ENCODE results near the gene CBR3.
"Not testable (repeated sequence)": the region's sequence is repeated elsewhere in the genome, so short reads cannot be mapped to it uniquely, and the experiment has no call there.

Gene CBR3

DNA sequence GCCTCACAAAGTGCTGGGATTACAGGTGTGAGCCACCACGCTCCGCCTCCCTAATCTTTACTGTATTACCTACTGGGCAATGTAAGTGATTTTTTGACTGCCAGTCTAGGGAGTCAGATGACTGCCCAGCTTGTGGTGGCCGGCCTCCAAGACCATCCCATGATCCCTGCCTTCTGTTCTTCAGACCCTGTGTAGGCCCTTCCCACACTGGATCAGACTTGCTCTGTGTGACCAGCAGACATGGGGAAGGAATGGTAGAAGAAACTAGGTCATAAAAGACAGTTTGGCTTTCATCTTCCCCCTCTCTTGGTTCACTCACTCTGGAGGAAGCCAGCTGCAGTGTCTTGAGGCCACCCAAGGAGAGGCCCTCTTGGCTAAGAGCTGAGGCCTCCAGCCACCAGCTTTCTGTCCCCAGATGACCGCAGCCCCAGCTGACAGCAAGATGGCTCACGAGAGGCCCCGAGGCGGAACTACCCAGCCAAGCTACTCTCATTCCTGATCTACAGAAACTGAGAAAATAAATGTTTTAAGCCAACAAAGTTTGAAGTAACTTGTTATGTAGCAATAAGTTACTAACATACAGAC, 14.5 kb upstream of the CBR3 start:
- no peak for DNase-seq

DNA sequence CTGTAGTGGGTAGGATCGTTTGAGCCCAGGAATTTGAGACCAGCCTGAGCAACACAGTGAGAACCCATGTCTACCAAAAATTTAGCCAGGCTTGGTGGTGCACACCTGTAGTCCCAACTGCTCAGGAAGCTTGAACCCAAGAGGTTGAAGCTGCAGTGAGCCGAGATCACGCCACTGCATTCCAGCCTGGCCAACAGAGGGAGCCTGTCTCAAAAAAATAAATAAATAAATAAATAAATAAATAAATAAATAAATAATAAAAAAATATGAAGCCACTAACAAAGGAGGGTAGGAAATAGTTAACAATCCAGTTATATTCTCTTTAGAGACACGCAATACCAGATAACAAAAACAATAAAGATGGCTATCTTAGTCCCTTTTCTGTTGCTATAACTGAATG, 11.9 kb upstream of the CBR3 start:
- DNase-seq: no peak

DNA sequence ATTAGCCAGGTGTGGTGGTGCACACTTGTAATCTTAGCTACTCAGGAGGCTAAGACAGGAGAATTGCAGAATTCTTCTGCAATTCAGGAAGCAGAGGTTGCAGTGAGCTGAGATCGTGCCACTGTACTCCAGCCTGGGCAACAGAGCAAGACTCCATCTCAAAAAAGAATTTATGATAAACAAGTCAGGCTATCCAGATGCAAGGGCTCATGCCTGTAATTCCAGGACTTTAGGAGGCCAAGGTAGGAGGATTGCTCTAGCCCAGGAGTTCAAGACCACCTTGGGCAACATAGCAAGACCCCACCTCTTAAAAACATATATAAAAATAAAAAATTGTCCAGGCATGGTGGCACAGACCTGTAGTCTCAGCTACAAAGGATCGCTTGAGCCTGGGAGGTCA, 10.5 kb upstream of the CBR3 start:
- no peak for DNase-seq

DNA sequence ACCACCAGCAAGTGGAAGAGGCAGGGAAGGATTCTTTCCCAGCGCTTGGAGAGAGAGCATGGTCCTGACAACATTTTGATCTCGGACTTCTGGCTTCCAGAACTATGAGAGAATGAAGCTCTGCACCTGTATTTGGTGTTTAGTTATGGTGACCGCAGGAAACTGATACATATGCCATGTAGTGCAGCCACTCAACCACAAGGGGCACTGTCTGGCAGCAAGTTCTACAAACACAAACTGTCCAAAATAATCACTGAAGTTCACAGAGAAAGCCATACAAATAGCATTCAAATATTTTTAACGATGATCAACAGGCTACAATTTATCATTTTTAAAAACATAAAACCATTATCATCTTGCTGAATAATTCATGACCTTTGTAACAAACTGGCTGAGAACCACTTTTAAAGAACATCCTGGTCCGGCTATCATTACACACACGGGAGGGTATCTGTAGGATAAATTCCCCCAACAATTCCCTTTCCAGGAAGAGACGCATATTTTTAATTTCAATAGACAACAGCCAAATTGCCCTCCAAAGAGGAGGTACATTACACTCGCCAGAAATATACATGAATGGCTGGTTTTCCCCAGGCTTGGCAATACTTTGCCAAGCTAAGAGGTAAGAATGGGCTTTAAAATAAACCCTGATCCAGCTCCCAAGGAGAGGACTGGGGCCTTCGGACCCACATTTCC, 9.2 kb upstream of the CBR3 start:
- DNase-seq: peak; percentile 53

DNA sequence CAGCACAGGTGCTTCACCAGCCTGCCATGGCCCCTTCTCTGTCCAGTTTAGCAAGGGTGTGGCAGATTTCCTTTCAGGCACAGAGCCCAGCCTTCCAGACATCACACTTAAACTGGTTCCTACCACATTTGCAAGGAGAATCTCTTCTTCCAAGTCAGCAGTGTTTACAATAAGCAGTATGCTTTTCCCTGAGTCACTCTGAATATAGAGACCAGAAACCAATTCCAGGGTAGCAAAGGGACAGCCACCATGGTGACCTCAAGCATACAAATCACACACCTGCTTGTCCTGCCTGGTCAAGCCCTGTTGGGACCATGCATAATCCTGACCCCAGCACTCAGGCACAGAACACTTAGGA, 8.7 kb upstream of the CBR3 start:
- no peak for DNase-seq

DNA sequence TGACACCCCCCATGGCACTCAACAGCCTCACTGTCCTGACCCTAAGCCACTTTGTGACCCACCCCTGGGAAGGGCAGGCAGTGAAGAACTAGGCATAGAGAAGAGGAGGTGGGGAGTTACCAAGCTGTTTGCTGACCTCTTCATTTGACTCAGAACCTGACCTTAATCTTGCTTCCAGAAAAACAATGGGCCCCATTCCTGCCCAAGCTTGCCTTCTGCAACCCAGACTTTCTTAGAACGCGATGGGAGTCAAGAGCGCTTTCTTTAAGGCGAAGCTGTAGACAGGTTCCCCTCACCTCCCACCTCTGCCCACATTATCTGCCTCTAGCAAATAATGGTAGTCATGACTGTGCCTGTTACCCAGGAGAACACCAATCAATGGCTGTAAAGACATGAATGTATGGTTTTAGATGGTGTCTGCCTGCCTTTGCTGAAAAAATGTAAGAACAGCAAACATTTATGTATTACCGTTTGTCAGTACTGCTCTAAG, 8.2 kb upstream of the CBR3 start:
- no peak for DNase-seq

DNA sequence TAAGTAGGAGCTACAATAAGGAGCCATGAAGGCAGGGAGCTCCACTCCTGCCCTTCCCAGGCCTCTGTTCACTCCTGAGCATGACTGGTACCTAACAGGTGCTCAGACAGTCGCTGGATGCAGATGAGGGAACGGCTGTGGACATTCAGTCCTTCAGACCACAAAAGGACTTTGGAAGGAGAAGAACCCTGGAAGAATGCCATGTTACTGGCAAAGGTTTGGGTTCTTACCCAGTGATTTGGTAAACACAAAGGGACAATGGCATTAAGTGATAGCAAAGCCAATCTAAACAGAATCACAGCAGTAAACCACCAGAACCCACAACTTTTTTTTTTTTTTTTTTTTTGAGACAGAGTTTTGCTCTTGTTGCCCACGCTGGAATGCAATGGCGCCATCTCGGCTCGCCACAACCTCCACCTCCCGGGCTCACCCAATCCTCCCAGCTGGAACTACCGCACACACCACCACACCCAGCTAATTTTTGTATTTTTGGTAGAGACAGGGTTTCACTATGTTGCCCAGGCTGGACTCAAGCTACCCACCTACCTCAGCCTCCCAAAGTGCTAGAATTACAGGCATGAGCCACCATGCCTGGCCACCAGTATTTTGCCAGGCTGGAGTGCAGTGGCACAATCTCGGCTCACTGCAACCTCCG, 7.5 kb upstream of the CBR3 start:
- no peak for DNase-seq

DNA sequence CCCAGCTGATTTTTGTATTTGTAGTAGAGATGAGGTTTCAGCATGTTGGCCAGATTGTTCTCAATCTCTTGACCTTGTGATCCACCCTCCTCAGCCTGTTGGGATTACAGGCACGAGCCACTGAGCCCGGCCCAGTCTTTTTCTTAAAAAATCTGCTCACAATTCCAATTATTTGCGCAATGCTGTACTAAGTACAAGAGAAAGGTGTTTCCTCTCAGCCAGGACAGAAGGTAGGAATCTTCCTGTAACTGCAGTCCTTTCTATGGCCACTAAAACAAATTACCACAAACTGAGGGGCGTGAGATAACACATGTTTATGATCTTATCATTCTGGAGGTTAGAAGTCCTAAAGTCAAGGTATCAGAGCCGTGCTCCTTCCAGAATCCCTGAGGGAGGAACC, 6.9 kb upstream of the CBR3 start:
- DNase-seq: no peak

DNA sequence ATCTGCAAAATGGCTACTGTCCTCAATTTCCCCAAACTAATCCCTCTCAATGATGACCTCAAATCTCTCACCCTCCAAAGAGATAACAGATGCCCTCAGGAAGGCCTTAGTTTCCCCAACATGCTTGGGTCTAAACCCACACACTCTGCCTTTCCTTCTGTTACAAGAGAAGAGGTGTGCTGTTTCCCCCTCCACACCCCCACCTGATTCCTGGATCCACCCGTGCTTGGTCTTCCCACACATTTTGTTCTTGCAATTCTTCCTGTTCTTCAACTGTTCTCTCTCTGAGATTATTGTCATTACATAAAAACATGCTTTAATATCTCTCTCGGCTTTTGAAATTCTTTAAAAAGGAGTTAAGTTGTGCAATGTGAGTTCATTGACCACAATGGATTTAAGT, 5.7 kb upstream of the CBR3 start:
- no peak for DNase-seq

DNA sequence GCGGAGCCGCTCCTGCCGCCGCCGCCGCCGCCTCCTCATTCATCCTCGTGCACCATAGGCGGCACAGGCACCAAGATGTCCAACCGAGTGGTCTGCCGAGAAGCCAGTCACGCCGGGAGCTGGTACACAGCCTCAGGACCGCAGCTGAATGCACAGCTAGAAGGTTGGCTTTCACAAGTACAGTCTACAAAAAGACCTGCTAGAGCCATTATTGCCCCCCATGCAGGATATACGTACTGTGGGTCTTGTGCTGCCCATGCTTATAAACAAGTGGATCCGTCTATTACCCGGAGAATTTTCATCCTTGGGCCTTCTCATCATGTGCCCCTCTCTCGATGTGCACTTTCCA, 4.5 kb upstream of the CBR3 start:
- not testable (repeated sequence) for DNase-seq

DNA sequence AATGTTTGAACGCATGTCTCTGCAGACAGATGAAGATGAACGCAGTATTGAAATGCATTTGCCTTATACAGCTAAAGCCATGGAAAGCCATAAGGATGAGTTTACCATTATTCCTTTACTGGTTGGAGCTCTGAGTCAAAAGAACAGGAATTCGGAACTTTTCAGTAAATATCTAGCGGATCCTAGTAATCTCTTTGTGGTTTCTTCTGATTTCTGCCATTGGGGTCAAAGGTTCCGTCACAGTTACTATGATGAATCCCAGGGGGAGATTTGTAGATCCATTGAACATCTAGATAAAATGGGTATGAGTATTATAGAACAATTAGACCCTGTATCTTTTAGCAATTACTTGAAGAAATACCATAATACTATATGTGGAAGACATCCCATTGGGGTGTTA, 4.0 kb upstream of the CBR3 start:
- DNase-seq: peak; percentile 16

DNA sequence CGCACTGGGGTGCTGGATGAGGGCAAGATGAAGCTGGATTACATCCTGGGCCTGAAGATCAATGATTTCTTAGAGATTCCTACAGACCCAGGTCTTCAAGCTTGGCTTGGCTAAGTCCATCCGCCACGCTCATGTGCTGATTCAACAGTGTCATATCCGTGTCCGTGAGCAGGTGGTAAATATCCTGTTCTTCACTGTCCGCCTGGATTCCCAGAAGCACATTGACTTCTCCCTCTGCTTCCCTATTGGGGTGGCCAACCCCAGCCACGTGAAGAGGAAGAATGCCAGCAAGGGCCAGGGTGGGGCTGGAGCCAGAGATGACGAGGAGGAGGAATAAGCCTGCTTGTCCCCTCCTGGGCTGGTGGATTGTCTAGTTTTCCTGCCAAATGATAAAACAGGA, 2.2 kb upstream of the CBR3 start:
- DNase-seq: no peak

DNA sequence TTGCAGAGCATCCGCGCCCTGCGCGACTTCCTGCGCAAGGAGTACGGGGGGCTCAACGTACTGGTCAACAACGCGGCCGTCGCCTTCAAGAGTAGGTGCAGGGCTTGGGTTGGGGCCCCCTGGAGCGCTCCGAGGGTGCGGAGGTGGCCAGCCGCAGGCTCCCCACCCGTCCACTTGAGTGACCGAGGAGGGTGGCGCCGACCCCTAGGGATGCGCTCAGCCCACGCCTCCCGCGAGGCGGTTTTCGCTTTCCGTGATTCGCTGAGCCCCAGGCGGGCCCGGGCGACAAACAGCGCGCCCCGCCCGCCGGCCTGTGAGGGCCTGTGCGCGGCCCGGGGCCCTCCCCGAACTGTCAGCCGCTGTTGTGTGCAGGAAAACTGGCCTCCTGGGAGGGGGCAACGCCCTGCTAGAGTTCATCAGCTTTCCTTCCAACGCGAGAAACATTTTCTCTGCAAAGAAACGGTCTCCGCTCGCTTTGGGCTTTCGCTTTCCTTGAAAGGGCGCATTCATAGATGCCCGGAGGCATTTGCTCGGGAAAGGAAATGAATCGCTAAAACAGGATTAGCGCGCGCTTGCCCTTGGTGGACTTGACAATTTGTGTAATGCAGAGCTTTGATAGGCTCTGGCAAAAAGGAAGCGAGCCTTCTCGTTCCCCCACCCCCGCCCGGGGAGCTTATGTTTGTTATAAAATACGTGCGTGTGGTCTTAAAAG, 668 bp downstream of the CBR3 start:
- peak; percentile 71 for DNase-seq

DNA sequence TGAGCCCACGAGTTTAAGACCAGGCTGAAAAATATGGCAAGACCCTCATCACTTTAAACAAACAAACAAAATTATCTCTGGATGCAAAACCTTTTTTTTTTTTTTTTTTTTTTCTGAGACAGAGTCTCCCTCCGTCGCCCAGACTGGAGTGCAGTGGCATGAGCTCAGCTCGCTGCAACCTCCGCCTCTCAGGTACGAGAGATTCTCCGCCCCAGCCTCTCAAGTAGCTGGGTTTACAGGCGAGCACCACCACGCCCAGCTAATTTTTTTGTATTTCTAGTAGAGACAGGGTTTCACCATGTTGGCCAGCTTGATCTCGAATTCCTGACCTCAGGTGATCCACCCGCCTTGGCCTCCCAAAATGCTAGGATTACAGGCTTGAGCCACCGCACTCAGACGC, 4.9 kb downstream of the CBR3 start:
- DNase-seq: not testable (repeated sequence)

DNA sequence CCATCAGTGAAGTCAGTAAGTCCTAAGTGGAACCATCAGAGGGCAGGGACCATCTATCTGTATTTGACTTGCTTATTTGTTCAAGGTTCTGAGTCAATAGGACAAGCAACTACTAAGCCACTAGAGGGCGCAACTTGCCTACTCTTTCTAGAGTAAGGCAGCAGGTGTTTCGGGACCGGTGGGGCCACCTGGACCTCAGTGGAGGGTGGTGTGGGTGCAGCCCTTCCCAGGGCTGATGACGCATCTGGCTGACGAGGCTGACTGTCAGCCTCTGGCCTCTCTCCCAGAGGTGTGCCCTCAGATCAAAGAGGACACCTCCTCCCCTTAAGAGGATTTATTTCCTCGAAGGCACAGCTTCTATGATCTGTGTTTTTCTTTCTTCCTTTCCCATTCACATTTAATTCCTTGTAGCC, 6.6 kb downstream of the CBR3 start:
- DNase-seq: peak; percentile 72

DNA sequence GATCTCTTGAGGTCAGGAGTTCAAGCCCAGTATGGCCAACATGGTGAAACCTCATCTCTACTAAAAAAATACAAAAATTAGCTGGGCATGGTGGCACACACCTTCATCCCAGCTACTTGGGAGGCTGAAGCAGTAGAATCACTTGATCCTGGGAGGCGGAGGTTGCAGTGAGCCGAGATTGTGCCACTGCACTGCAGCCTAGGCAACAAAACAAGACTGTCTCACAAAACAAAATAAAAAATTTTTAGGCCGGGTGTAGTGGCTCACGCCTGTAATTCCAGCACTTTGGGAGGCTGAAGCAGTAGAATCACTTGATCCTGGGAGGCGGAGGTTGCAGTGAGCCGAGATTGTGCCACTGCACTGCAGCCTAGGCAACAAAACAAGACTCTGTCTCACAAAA, 9.4 kb downstream of the CBR3 start:
- not testable (repeated sequence) for DNase-seq

DNA sequence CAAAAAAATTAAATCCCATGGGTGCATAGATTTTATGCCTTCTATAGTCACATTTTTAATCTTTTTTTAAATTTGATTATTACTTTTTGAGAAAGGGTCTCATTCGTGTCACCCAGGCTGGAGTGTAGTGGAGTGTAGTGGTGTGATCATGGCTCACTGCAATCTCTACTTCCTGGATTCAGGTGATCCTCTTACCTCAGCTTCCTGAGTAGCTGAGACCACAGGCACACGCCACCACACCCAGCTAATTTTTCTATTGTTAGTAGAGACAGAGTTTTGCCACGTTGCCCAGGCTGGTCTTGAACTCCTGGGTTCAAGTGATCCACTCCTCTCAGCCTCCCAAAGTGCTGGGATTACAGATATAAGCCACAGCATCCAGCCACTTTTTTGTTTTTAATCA, 10.4 kb downstream of the CBR3 start:
- DNase-seq: no peak

DNA sequence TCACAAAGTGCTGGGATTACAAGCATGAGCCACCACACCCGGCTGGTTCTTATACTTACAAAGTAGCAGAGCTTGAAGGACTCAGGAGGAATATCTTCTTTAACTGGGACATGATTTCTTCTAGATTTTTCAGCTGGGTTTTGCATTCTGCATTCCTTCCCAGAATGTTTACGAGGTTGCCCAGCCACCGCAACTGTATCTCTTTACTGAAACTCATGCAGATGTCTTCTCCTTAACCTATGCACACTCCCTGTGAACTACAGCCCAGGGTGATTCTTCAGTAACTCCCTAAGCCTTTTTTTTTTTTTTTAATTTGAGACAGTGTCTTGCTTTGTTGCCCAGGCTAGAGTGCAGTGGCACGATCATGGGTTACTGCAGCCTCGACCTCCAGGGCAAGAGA, 13.0 kb downstream of the CBR3 start:
- no peak for DNase-seq

DNA sequence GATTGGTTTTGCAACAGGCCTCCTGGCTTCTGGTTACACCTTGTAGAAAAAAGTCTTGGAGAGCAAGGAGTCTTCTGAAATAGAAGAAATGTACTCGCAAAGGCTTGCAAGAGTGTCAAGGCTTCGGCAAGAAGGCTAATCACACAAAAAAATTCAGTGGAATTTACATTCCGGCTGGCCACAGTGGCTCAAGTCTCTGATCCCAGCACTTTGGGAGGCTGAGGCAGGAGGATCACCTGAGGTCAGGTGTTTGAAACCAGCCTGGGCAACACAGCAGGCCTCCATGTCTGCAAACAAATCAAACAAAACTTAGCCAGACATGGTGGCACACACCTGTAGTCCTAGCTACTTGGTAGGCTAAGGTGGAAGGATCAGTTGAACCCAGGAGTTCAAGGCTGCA, 14.0 kb downstream of the CBR3 start:
- no peak for DNase-seq

DNA sequence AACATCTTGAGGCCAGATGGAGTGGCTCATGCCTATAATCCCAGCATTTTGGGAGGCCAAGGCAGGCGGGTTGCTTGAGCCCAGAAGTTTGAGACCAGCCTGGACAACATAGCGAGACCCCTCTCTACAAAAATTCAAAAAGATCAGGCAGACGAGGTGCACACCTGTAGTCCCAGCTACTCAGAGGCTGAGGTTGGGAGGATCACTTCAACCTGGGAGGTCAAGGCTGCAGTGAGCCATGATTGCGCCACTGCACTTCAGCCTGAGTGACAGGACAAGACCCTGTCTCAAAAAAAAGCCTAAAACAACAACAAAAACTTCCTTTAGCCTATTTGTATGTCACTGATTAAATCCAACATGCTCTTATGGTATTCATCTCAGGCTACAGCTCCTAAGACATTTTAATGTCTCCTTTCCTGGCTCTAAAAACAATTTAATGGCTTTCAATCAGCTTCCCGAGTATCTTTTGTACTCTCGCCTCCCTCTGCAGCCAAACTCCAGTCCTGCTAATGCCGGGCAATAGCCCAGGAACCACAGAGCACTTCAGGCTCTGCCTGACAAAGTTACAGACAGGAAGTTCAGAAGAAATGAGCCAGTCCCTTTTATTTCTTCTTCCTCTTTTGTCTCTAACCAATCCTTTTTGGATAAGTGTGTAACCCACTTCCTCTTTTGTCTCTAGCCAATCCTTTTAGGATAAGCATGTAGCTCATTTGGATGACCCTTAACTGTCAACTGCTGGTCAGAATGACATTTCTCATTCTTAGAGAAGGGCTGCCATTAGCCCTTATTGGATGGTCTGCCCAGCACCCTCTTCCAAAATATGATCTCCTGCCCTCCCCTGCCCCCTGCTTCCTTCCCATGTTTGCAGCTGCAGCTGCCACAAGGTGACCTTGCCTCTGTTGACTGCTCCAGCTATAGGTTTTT, 15.2 kb downstream of the CBR3 start:
- no peak for DNase-seq

DNA sequence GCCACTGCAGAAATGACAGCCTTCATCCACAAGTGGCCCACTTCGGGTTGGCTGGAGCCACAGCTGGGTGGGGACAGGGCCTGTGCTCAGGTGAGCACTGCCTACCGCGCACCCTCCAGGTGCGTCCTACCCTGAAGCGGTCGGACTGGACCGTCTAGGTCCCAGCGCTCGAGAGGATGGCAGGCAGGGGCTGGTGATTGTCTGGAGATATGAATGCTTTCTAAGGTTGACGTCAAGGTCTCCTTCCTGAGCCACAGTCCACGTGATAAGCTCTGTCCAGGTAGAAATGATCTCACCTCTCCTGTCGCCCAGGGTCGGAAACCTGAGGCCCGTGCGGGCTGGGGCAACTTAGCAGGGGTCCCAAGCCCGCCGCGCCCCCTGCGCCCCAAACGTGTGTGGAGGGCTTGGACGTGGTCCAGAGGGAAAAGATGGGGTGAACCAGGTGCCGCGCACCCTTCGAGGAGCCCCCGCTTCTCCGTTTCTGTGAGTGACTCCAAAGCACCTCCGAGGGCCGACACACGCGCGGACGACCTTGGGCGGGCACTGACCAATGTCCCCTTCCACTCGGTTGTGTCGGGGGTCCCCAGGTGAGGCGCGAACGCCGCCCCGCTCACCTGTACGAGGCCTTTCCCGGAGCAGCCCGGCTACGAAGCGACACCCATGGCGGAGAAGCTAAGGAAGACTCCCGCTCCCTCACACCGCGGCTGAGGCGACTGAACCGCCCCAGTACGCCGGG, 20.9 kb downstream of the CBR3 start:
- DNase-seq: no peak

DNA sequence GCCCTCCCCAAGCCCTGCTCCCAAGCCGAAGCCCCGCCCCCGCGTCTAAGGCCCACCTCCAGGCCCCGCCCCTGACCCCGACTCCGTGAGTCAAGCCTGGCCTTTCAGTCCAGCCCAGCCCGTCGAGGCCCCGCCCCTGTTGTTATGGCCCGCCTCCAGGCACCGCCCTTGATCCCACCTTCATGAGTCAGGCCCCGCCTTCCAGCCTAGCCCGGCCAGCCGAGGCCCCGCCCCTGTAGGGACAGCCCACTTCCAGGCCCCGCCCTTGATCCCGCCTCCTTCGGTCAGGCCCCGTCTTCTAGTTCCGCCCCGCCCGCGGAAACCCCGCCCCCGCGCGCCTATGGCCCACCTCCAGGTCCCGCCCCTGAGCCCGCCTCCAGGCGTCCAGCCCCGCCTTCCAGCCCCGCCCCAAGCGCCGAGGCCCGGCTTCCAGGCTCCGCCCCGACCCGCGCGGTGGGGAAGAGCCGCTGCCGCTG, 21.5 kb downstream of the CBR3 start:
- peak; percentile 96 for DNase-seq
